Activated CD4-positive, alpha-beta T cell treated with anti-CD3 and anti-CD28 coated beads, Interleukin-2, Interleukin-4, amounts not matched to agents 100 ng/mL and 50 ng/mL, durations not matched to agents 16 hours and 8 hours (primary cell): ENCODE measurements around the gene CCN2.

ENCODE experiments used
- DNase-seq: peaks from one replicate; pipeline ENCODE4 v3.0.0-alpha.2; 2020; ENCODE audit warnings: low spot score

CCN2 gene, protein sequence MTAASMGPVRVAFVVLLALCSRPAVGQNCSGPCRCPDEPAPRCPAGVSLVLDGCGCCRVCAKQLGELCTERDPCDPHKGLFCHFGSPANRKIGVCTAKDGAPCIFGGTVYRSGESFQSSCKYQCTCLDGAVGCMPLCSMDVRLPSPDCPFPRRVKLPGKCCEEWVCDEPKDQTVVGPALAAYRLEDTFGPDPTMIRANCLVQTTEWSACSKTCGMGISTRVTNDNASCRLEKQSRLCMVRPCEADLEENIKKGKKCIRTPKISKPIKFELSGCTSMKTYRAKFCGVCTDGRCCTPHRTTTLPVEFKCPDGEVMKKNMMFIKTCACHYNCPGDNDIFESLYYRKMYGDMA

DNA sequence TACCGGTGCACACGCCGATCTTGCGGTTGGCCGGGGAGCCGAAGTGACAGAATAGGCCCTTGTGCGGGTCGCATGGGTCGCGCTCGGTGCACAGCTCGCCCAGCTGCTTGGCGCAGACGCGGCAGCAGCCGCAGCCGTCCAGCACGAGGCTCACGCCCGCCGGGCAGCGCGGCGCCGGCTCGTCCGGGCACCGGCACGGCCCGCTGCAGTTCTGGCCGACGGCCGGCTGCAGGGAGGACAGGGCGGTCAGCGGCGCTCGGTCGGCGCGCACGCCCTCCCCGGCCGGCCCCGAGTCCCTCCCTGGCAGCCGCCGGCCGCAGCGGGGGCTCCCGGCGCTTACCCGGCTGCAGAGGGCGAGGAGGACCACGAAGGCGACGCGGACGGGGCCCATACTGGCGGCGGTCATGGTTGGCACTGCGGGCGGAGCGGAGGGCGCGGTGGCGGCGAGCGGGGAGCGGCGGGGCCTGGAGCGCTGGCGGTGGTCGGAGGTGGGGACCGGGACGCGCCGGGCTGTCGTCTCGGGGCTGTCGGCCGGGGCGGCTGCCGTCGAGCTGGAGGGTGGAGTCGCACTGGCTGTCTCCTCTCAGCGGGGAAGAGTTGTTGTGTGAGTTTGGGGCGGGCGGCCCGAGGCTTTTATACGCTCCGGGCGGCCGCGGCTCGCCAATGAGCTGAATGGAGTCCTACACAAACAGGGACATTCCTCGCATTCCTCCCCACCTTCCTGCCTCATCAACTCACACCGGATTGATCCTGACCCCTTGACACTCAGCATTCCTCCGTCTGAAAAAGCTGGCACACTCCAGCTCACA is at the start of gene CCN2:
CCN2 (minus strand) TSS at position 606 of the 809 bp plus-strand sequence; CDS start at position 406, 200 bp downstream.
- no peak for DNase-seq

DNA sequence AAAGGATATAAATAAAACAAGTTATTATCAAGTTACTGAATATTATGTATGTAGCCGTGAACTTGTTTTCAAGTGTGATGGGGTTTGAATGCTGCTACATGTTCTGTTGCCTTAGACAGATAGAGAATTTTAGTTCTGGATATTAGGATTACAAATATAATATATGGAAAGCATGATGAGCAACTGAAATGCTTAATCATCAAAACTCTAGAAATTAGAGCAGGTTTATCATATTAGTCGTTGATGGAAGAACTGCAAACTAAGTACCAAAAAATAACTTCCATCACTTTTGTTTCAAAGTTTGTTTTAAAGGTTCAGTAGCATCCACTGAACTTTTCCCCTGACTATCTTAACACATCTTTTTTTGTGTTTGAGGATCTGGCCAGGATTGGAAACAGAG is 49.1 kb upstream of the CCN2 start:
- DNase-seq: no peak

- DNase-seq: no peak
These were observed 48.5 kb upstream of the CCN2 start for GRCh38 chr6:131999545-132000146.

DNA sequence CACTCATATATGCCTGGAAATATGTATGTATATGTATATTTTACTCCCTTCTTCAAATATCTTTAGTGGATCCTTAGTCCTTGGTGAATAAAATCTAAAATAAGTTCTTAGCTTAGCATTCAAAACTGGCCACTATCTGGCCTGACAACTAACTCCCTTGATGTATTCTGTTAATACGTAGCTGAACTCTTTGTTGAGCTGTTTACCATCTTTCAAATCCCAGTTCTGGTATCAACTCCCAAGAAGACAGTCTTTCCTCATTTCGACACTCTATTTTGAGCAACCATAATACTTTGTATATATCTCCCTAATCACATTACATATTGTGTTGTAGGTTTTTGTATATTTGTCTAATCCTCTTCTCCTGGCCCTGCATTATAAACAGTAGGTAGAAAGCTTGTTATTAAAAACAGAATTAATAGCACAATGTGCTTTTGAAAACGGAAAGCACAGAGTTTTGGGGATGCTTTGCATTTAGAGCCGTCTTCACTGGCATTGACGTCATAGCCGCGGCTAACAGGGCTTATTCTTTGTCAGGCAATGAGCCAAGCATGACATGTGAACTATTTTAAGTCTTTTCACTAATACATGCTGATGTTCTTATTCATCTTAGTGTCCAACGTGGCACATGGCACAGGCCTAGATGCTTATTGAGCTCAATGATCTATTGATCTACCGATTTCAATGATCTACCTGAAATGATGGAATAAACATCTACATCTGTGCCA is 47.2 kb upstream of the CCN2 start:
- no peak for DNase-seq

- DNase-seq: no peak
These were observed 46.4 kb upstream of the CCN2 start for GRCh38 chr6:131997429-131998153.

GRCh38 chr6:131995917-131996316 is 44.7 kb upstream of the CCN2 start:
- no peak for DNase-seq

- DNase-seq: no peak
These were observed 41.4 kb upstream of the CCN2 start for GRCh38 chr6:131992557-131992956.

DNA sequence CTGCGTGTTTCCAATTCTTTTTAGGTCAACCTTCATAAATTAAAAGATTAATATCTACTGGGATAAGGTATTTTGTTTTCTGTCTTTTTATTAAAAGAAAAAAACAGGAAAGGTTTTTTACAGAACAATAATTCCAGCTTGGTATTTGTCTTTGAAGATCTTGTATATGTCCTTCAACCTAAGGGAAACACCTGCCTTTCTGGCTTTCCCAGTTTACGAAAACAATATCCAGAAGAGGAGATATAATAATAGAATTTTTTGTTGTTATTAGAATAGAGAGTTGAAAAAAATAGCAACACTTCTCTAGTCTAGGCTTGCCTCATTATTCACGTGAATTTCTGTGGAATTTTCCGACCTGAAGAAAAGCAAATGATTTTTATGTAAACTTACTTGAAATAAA is 37.9 kb upstream of the CCN2 start:
- no peak for DNase-seq

DNA sequence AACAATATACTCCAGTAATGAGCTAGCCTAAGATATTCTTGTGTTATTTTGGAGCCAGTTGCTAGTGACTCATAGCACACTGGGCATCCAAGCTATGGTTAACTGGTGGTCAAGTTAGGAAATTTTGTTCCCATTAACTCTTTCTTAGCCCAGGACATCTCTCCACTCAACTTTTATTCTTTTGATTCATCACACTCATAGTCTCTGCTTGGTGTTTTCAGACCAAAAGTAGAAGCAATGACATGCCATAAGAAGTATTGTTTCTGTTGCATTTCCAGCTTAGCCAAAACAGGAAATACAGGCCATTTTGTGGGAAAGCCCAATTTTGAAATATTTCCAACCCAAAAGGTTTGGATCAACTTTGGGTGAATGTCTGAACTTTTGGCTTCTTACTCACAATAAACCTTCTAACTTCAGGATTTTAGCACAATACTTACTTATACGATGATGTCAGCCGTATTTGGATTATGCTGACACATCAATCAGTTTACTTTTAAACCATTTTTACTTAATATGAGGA is 31.6 kb upstream of the CCN2 start:
- DNase-seq: no peak

- no peak for DNase-seq
These were observed 30.4 kb upstream of the CCN2 start for GRCh38 chr6:131981624-131981978.

DNA sequence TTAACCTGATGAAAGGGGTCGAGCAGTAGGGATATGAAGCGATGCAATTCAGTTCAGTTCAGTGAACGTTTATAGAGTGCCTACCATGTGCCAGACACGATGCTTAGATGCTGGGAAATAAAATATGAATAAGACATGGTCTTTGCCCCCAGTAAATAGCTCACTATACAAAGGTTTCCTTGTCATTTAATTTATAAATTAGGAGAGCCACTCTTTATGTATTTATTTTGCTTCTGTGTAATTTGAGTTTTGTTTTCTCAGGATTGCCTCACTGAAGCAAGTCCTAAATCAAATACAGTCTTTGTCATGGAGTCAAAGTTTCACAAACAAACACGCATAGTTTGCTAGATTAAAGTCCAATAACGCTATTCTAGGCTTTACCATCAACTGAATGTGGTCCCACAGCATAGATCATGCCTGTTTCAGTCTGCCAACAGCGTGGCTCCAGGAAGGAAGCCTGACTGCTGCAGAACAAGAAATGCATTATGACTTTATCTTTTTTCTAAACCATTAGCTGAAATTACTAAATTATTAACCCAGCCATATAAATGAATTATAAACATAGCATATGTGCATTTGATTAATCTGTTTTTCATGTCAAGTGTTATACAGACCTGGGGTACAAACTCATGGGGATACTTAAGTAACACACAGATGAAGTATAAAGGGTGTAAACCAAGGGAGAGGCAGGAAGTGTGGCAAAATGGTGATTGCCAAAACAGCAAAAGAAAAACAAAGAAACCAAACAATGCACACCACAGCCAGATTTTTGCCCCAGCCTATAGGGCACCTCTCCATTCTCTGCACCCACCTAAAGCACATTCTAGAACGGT is 29.8 kb upstream of the CCN2 start:
- no peak for DNase-seq

DNA sequence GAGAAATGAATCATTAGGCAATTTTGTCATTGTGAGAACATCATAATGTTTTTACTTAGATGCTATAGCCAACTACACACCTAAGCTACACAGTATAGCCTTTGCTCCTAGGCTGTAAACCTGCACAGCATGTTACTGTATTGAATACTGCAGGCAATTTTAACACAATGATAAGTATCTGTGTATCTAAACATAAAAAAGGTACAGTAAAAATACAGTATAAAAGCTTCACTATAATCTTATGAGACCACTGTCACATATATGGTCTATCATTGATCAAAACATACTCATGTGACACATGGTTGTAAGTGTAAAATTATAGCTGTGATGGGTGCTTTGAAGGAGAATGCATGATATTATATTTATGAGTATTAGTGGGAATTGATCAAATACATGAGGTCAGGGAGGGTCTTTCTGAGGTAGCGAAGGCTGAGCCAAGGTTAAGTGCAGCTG is 29.2 kb upstream of the CCN2 start:
- no peak for DNase-seq

- DNase-seq: no peak
These were observed 28.6 kb upstream of the CCN2 start for GRCh38 chr6:131979515-131980337.

DNA sequence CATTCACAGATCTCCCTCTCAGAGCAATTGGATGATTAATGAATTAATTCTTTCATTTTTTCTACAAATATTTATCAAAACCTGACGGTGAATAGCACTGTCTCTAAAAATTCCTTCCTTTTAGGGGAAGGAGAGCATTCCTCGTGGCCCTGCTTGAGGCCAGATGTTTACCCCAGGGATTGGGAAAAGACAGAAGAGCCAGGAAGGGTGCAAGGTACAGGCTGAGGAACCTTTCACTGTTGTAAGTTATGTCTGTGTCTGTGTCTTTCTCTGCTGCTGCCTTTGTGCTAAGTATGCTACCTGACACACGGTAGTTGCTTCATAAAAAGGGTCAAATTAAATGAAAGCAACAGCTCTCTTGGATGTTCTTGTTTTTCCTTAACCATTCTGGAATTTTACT is 27.4 kb upstream of the CCN2 start:
- DNase-seq: no peak

- no peak for DNase-seq
These were observed 25.4 kb upstream of the CCN2 start for GRCh38 chr6:131976545-131977061.

DNA sequence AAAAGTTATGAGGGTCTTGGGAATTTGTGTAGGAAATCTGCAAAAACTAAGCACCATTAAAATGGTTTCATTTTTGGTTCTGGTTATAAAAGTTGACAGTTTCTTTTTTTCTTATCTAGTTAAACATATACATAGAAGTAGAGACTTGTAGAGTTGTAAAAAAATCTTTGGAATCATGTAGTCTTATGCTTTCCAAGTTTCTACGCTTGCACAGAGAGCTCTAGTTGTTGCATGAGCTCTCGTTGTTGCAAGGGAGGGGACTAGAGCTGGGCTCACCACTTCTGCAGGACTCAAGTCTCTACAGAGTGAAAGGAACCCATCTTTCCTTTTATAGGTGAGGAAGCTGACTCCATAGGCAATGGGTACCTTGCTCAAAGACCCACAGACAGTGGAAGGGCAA is 21.6 kb upstream of the CCN2 start:
- no peak for DNase-seq

DNA sequence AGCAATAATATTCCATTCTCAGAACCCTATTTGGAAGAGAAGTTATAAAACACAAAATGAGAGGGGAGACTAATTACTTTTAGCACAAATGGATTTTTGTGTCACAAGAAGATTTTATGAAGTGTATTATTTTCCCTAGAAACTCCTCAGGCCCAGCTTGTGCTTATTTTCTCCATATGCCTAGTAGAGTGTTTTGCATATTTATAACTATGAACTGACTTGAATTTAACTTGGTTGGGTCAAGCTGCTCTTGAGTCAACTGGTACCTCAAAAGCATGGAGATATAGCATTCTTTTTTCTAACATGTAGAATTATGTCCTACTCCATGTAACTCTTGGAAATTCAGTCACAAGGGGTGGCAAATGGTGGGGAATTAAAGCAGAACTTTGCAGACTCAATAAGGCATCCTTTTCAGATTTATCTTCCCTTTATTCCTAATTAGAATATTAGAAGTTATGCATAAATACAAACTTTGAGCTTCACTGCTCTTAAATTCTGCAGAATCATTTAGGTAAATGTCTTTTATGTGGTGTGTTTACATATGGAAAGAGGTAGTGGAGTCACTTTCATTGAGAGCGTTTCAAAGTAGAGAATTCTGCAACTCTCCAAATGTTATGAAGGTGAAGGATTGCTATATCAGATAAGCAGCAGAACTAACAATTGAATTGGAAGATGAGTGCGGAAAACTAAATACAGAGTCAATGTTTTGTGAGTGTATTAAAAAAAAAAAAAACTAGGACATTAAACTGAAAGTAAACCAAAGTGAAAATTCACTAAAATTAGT is 19.1 kb upstream of the CCN2 start:
- no peak for DNase-seq

GRCh38 chr6:131968656-131969055 is 17.5 kb upstream of the CCN2 start:
- no peak for DNase-seq

DNA sequence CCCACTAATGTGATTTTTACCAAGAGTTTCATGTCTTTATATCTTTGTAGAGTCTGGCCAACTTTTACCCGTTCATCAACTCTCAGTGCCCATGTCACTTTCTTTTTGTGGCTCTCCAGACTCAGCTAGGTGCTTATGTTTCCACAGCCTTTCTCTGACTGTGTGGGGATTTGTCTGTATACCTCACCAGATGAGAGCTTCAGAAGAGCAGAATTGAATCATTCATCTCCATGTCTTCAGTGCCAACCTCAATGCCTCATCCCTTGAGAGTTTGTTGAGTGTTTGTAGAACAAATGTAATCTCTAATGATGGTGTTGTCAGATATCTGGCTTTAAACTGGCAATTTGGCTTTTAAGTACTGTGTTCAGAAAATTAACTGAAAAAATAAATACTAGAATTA is 16.8 kb upstream of the CCN2 start:
- DNase-seq: no peak
